B cell (primary cell): ENCODE data around the gene LIG1. TPM values are rescaled to one million over a fixed set of nuclear protein-coding genes. Genes with fewer than 3 reads are reported as not detected.

Source experiments
- ATAC-seq: fragments of 200-7000 bp; cut with Tn5 transposase; one replicate; pipeline ENCODE4 v1.10.0; 2021; ENCODE audit warnings: low read depth, mild to moderate bottlenecking, moderate number of reproducible peaks, moderate library complexity
- CTCF ChIA-PET: fragments of 350-600 bp; sonication (Branson Sonifier 250); formaldehyde crosslinking; loops from one replicate; lab custom pipeline; 2021; ENCODE audit warnings: antibody characterized with exemption, inconsistent platforms; lab: Charles Lee
- POLR2A ChIA-PET: fragments of 350-600 bp; sonication (Branson Sonifier 250); formaldehyde crosslinking; loops from one replicate; lab custom pipeline; 2021; ENCODE audit warnings: antibody characterized with exemption; lab: Charles Lee
- DNase-seq: peaks from one replicate; pipeline ENCODE4 v3.0.0; 2013
- H2AFZ ChIP-seq: 2 replicates; pipeline ENCODE4 v1.6.1; 2012; ENCODE audit warnings: mild to moderate bottlenecking, low read depth, low read length; ENCODE audit not compliant: insufficient read depth, poor library complexity, severe bottlenecking
- H3K27ac ChIP-seq, 2 donors: 1 replicate in 1 of 2; 2 replicates in 1 of 2; pipeline ENCODE4 v1.5.1; 2012 to 2013; ENCODE audit warnings: low read length in 2 of 2, mild to moderate bottlenecking in 2 of 2, moderate library complexity in 1 of 2
- H3K27me3 ChIP-seq, 4 experiments: fragments of 200-600 bp in 1 of 4; sonication (generic) in 1 of 4; replicated peaks in 1 of 4; 1 replicate in 2 of 4; 2 replicates in 2 of 4; pipeline versions ENCODE4 v1.6.1 to v1.7.0; 2013 to 2016; ENCODE audit warnings: low read length in 3 of 4, mild to moderate bottlenecking in 2 of 4, mixed read lengths in 1 of 4, moderate library complexity in 1 of 4; ENCODE audit not compliant: insufficient read depth in 4 of 4, control insufficient read depth in 3 of 4; ENCODE audit errors: control extremely low read depth in 1 of 4
- H3K36me3 ChIP-seq, 2 experiments: replicated peaks in 1 of 2; 1 replicate in 1 of 2; 2 replicates in 1 of 2; pipeline versions ENCODE4 v1.6.1 to v1.7.1; 2013; ENCODE audit warnings: low read length in 1 of 2; ENCODE audit not compliant: insufficient read depth in 2 of 2, control insufficient read depth in 1 of 2; ENCODE audit errors: control extremely low read depth in 1 of 2, extremely low read depth in 1 of 2
- H3K4me1 ChIP-seq, 2 donors: fragments of 200-600 bp in 1 of 2; sonication (generic) in 1 of 2; 1 replicate in 1 of 2; 2 replicates in 1 of 2; pipeline versions ENCODE4 v1.5.1 to v1.6.1; 2013 to 2017; ENCODE audit warnings: low read length in 2 of 2; ENCODE audit not compliant: control insufficient read depth in 2 of 2, insufficient read depth in 2 of 2
- H3K4me2 ChIP-seq: replicated peaks from 2 replicates; pipeline ENCODE3; 2012; ENCODE audit warnings: mild to moderate bottlenecking, low read depth, low read length; ENCODE audit not compliant: poor library complexity, severe bottlenecking
- H3K4me3 ChIP-seq, 5 experiments: fragments of 200-600 bp in 1 of 5; sonication (generic) in 1 of 5; 1 replicate in 3 of 5; 2 replicates in 2 of 5; pipeline versions ENCODE4 v1.5.1 to v1.7.0; 2011 to 2016; ENCODE audit warnings: low read length in 4 of 5, mild to moderate bottlenecking in 4 of 5, low read depth in 2 of 5, control low read depth in 1 of 5, moderate library complexity in 1 of 5; ENCODE audit not compliant: insufficient read depth in 1 of 5; ENCODE audit errors: control extremely low read depth in 1 of 5, extremely low read depth in 1 of 5
- H3K79me2 ChIP-seq: fragments of 200-600 bp; sonication (generic); one replicate; pipeline ENCODE4 v1.6.0; 2016; ENCODE audit warnings: low read length; ENCODE audit not compliant: control insufficient read depth, insufficient read depth
- H3K9ac ChIP-seq: fragments of 200-600 bp; sonication (generic); 2 replicates; pipeline ENCODE4 v1.6.1; 2017; ENCODE audit warnings: mild to moderate bottlenecking, low read length, moderate library complexity
- H3K9me3 ChIP-seq, 3 donors: one replicate each; pipeline versions ENCODE4 v1.6.1 to v1.7.1; 2013; ENCODE audit warnings: low read length in 2 of 3; ENCODE audit not compliant: control insufficient read depth in 2 of 3, insufficient read depth in 1 of 3; ENCODE audit errors: control extremely low read depth in 1 of 3
- H4K20me1 ChIP-seq: 2 replicates; pipeline ENCODE4 v1.6.0; 2012; ENCODE audit warnings: mild to moderate bottlenecking, low read length; ENCODE audit not compliant: insufficient read depth, control insufficient read depth, poor library complexity, severe bottlenecking
- H3K27ac Mint-ChIP-seq: one replicate; pipeline ENCODE4 v1.8.0; 2021; ENCODE audit warnings: mixed read lengths
- H3K27me3 Mint-ChIP-seq: one replicate; pipeline ENCODE4 v1.8.0; 2021; ENCODE audit warnings: mixed read lengths
- H3K4me1 Mint-ChIP-seq: one replicate; pipeline ENCODE4 v1.8.0; 2021; ENCODE audit warnings: mixed read lengths
- H3K4me3 Mint-ChIP-seq: one replicate; pipeline ENCODE4 v1.8.0; 2021; ENCODE audit warnings: mixed read lengths
- H3K9me3 Mint-ChIP-seq: one replicate; pipeline ENCODE4 v1.8.0; 2022; ENCODE audit warnings: mixed read lengths; ENCODE audit not compliant: insufficient read depth
- EZH2 ChIP-seq: IDR thresholded peaks from 2 replicates; pipeline ENCODE4 v1.6.1; 2012; ENCODE audit warnings: borderline replicate concordance, low read depth, mild to moderate bottlenecking, moderate library complexity, low read length; ENCODE audit not compliant: insufficient read depth, poor library complexity, severe bottlenecking
- WGBS: methylation state at CpG from one replicate; pipeline ENCODE4 v1.1.5; 2013; ENCODE audit warnings: missing lambda C conversion rate; ENCODE audit not compliant: insufficient coverage; 5-methylcytosine and 5-hydroxymethylcytosine counted together
- intact Hi-C: fragments of 100-400 bp; cut with micrococcal nuclease; formaldehyde crosslinking; loops from one replicate; pipeline ENCODE4 v1.10.0; 2022
- polyA plus RNA-seq: library from polyadenylated mRNA; depleted of rRNA; stranded (reverse); fragments of >200 nt; gene quantifications from 2 replicates; pipeline ENCODE4 v1.2.3, GENCODE V29; 2012
- total RNA-seq, 2 donors: library from RNA; stranded (reverse); fragments of 120-200 nt in 1 of 2; gene quantifications; 1 replicate in 1 of 2; 2 replicates in 1 of 2; pipeline versions ENCODE4 v1.2.3 to v1.2.4, GENCODE V29; 2013 to 2022
- TF ChIP-seq, protein P1 (sequence below): fragments of 200-600 bp; IDR thresholded peaks from one replicate; pipeline ENCODE4 v1.8.0; 2022; ENCODE audit warnings: antibody characterized with exemption, mild to moderate bottlenecking

Gene LIG1
- total and polyA plus RNA-seq, 2 donors (not counting 1 experiment from before 2014, with no cell fraction given): 97.5 to 111 TPM

DNA sequence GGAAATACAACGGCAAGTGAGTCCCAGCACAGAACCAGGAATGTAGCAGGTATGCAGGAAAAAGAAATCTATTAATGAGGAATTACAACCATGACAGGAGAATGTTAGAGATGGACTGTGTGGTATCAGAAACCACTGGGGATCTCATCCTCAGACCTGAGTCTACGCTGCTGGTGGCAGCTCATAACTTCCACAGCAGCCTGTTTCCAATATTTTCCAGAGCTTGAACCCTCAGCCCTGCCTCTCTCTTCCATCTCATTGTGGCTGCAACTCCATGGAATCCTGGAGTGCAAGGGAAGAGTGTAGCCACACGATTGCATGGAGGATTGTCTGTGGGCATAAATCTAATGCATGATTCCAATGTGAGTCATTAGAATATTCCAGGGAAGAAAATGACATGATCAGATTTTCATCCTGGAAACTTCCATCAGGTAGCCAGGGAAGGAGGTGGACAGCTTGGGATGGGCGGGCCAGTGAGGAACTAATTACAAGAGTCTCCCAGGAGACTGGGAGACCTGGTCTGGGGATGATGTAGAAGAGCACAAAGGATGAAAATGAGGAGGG lies 74.5 kb downstream of the LIG1 start:
- Histone ChIP-seq H3K27me3 (no peaks in the 10 kb centered on the region), H3K4me2 (no peak overlapping the region), H2AFZ (no peak overlapping the region), H3K4me3 (no peak overlapping the region), H3K9me3 (peaks cover 0 to 12% (median 2%) of the 10 kb centered on the region in 3 donors), H3K27ac (no peak overlapping the region), H3K36me3 (peaks cover 0 to 2% of the 10 kb centered on the region in 2 experiments), H3K9ac (no peak overlapping the region), H3K79me2 (no peaks in the 10 kb centered on the region), H4K20me1 (no peaks in the 10 kb centered on the region), H3K4me1 (no peaks in the 10 kb centered on the region)
- intact Hi-C loops: no loop called here
- TF ChIP-seq, protein P1, sequence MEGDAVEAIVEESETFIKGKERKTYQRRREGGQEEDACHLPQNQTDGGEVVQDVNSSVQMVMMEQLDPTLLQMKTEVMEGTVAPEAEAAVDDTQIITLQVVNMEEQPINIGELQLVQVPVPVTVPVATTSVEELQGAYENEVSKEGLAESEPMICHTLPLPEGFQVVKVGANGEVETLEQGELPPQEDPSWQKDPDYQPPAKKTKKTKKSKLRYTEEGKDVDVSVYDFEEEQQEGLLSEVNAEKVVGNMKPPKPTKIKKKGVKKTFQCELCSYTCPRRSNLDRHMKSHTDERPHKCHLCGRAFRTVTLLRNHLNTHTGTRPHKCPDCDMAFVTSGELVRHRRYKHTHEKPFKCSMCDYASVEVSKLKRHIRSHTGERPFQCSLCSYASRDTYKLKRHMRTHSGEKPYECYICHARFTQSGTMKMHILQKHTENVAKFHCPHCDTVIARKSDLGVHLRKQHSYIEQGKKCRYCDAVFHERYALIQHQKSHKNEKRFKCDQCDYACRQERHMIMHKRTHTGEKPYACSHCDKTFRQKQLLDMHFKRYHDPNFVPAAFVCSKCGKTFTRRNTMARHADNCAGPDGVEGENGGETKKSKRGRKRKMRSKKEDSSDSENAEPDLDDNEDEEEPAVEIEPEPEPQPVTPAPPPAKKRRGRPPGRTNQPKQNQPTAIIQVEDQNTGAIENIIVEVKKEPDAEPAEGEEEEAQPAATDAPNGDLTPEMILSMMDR: no peak
- TF ChIP-seq EZH2: no peak
- ChIA-PET POLR2A (no interaction called here), CTCF (no interaction called here)
- no peak overlapping the region for H3K27ac Mint-ChIP-seq
- no peak overlapping the region for H3K4me3 Mint-ChIP-seq
- 100% methylated on average over 4 of the region's 4 CpGs for WGBS
- ATAC-seq (no peak), DNase-seq (no peak)
- H3K9me3 Mint-ChIP-seq: peaks cover 4% of the 10 kb centered on the region
- no peaks in the 10 kb centered on the region for H3K27me3 Mint-ChIP-seq
- H3K4me1 Mint-ChIP-seq: no peaks in the 10 kb centered on the region

GRCh38 chr19:48094855-48095203 lies 75.3 kb downstream of the LIG1 start:
- intact Hi-C loops: no loop called here
- Histone ChIP-seq H3K4me3 (no peak overlapping the region), H3K79me2 (no peaks in the 10 kb centered on the region), H2AFZ (no peak overlapping the region), H3K27me3 (no peaks in the 10 kb centered on the region), H3K9ac (no peak overlapping the region), H4K20me1 (no peaks in the 10 kb centered on the region), H3K4me2 (no peak overlapping the region), H3K9me3 (peaks cover 0 to 16% (median 2%) of the 10 kb centered on the region in 3 donors), H3K36me3 (peaks cover 0 to 2% of the 10 kb centered on the region in 2 experiments), H3K27ac (no peak overlapping the region), H3K4me1 (no peaks in the 10 kb centered on the region)
- POLR2A ChIA-PET: no interaction called here
- peaks cover 4% of the 10 kb centered on the region for H3K9me3 Mint-ChIP-seq
- no peak for TF ChIP-seq EZH2
- TF ChIP-seq, protein P1: no peak
- no peak overlapping the region for H3K4me3 Mint-ChIP-seq
- H3K27me3 Mint-ChIP-seq: no peaks in the 10 kb centered on the region
- no peak for ATAC-seq
- DNase-seq: no peak
- H3K27ac Mint-ChIP-seq: no peak overlapping the region
- CTCF ChIA-PET: no interaction called here
- H3K4me1 Mint-ChIP-seq: peaks cover 2% of the 10 kb centered on the region
- 80% methylated on average over 2 of the region's 2 CpGs for WGBS
